ENCODE data around the gene SLC24A3. TPM values are rescaled to one million over a fixed set of nuclear protein-coding genes. Genes with fewer than 3 reads are reported as not detected.

The SLC24A3 gene
- total RNA-seq, 1 donor from 2014 or later, result 13.1 TPM

DNA sequence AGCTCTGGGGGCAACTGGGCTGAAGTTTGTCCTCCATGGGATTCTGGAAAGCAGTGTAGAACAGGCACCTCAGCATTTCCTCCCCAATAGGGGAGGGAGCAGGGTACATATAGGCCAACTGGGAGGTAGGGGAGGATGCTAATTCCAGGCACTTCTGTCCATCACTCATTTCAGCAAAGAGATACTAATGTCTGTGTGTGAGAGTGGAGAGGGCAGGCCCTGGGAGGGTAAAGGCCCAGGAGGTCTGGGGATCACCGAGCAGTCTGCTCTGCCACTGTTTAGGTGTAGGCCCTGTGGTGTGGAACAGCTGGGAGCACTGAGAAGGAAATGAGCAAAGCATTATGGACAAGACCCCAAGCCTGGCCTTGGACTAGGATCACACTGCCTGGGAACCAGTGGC lies 158.7 kb downstream of the SLC24A3 start:
- no peaks in the 10 kb centered on the region for H3K36me3 ChIP-seq
- no peaks in the 10 kb centered on the region for H3K9me3 ChIP-seq
- TF ChIP-seq, protein P1, sequence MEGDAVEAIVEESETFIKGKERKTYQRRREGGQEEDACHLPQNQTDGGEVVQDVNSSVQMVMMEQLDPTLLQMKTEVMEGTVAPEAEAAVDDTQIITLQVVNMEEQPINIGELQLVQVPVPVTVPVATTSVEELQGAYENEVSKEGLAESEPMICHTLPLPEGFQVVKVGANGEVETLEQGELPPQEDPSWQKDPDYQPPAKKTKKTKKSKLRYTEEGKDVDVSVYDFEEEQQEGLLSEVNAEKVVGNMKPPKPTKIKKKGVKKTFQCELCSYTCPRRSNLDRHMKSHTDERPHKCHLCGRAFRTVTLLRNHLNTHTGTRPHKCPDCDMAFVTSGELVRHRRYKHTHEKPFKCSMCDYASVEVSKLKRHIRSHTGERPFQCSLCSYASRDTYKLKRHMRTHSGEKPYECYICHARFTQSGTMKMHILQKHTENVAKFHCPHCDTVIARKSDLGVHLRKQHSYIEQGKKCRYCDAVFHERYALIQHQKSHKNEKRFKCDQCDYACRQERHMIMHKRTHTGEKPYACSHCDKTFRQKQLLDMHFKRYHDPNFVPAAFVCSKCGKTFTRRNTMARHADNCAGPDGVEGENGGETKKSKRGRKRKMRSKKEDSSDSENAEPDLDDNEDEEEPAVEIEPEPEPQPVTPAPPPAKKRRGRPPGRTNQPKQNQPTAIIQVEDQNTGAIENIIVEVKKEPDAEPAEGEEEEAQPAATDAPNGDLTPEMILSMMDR (IDR thresholded peaks at IDR 0.05), result no peak
- DNase-seq (no peak), ATAC-seq (no peak)
- no peak overlapping the region for H3K4me3 ChIP-seq
- H3K27ac ChIP-seq, result no peak overlapping the region
- no peaks in the 10 kb centered on the region for H3K4me1 ChIP-seq
- intact Hi-C loops (cut with DNase I), result no loop called here
- no peaks in the 10 kb centered on the region for H3K27me3 ChIP-seq

DNA sequence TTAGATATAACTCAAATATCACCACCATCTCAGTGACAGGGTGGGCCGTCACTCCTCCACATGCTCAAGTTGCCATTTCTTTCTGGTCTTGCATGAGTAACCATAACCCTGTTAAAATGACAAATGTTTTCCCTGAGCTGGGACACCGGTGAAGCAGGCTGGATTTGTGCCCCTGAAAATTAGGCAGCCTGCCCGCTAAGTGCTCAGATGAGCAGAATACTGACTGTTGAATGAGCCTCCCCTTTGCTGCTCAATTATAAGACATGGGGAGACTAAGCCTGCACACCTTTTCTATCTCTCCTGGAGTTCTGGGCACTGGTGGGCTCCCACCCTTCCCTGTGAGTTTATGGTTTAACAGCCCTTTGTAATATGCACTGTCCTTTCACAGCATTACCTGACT lies 161.8 kb downstream of the SLC24A3 start:
- ATAC-seq, result no peak
- Histone ChIP-seq H3K36me3 (no peaks in the 10 kb centered on the region), H3K27me3 (no peaks in the 10 kb centered on the region), H3K9me3 (no peaks in the 10 kb centered on the region), H3K4me1 (no peaks in the 10 kb centered on the region), H3K27ac (no peak overlapping the region), H3K4me3 (no peak overlapping the region)
- DNase-seq, result no peak
- intact Hi-C loops (cut with DNase I), result no loop called here
- TF ChIP-seq, protein P1 (IDR thresholded peaks at IDR 0.05), result no peak

DNA sequence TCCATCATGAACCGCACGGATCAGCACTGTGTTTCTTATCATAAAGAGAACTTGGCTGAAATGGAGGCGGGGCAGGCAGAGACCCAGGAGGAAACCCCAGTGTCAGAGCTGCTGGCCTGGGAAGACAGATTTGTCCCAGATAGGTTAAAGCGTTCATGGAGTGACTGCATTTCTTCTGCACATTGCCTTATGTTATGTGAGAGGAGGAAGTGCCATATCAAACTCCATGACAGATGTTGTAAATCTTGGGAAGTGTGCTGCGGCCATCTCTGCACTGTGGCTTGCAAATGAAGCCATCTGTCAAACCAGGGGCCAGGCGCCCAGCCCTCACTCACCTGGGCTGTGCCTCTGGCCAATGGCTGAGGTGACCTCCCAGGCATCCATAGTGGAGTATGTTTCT lies 163.0 kb downstream of the SLC24A3 start:
- Histone ChIP-seq H3K27me3 (no peaks in the 10 kb centered on the region), H3K4me1 (no peaks in the 10 kb centered on the region), H3K36me3 (no peaks in the 10 kb centered on the region), H3K27ac (no peak overlapping the region), H3K4me3 (no peak overlapping the region), H3K9me3 (no peaks in the 10 kb centered on the region)
- DNase-seq (no peak), ATAC-seq (no peak)
- TF ChIP-seq, protein P1 (IDR thresholded peaks at IDR 0.05), result no peak
- intact Hi-C loops (cut with DNase I), result no loop called here

DNA sequence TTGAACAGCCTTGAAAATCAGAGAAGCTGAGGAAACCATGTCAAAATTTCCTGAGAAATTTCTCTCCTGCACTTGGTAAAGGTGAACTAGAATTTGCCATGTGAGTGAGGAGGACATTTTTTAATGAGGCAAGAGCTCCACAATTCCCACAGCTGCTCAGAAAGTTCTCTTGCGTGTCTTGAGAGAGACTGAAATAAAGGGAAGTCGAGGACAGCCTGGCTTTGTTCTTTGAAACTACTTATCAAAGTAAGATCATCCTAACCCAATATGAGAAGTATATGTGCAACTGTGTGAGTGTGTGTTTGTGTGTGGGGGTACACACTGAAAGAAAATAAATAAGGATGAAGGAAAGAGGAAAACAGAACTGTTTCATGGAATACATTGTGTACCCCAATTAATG lies 163.4 kb downstream of the SLC24A3 start:
- no peaks in the 10 kb centered on the region for H3K27me3 ChIP-seq
- H3K4me3 ChIP-seq, result no peak overlapping the region
- no peaks in the 10 kb centered on the region for H3K36me3 ChIP-seq
- TF ChIP-seq, protein P1 (IDR thresholded peaks at IDR 0.05), result no peak
- H3K9me3 ChIP-seq, result no peaks in the 10 kb centered on the region
- no peak for ATAC-seq
- intact Hi-C loops (cut with DNase I), result no loop called here
- no peak for DNase-seq
- no peak overlapping the region for H3K27ac ChIP-seq
- H3K4me1 ChIP-seq, result no peaks in the 10 kb centered on the region

DNA sequence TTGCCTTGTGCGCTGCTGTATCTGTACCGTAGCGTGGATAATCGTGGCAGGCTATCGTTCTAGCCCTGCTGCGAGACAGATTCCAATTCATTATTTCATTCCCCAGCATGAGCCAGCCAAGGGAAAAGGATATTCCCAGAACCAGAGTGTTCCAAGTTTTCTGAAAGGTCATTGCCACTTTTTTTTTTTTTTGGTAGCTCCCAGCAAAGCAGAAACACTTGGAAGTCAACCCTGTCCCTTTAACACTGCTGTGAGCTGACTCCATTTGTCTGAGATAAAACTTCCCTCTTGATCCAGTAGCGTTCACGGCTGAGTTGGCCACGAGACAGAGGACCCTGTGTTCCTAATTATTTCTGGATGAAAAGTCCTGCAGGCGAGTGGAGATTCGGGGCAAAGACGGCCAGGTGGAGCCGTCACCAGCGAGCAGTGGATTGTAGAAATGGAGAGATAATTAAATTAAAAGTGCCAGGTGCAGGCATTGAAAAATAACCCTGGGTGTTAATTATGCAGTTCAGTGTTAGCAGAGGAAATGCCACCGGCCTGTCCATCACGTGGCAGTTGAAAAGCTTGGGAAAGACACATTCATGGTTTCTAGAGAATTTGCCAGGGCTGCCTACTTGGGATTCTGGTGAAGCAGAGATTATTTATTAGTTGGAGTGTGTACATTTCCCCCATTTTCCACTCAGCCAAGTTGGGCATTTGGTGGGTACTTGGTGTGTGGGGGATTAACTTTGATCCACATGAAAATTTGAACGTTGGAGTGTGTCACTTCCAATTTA lies 164.2 kb downstream of the SLC24A3 start:
- H3K27me3 ChIP-seq, result no peaks in the 10 kb centered on the region
- no peak for DNase-seq
- intact Hi-C loops (cut with DNase I), result no loop called here
- TF ChIP-seq, protein P1 (IDR thresholded peaks at IDR 0.05), result no peak
- no peak overlapping the region for H3K4me3 ChIP-seq
- no peak overlapping the region for H3K27ac ChIP-seq
- no peaks in the 10 kb centered on the region for H3K36me3 ChIP-seq
- H3K4me1 ChIP-seq, result no peaks in the 10 kb centered on the region
- no peak for ATAC-seq
- H3K9me3 ChIP-seq, result no peaks in the 10 kb centered on the region

Data from upper lobe of right lung (tissue), 1 donor.